HEK293 (cell line): ENCODE results near the gene RCAN2.

Experiments used
- CTCF ChIA-PET: fragments of 350-600 bp; formaldehyde crosslinking; extraction: SDS; loops from one replicate; lab custom pipeline; 2021; ENCODE audit warnings: antibody characterized with exemption; lab: Yijun Ruan, JAX
- POLR2A ChIA-PET: fragments of 300-600 bp; formaldehyde crosslinking; extraction: SDS; loops from one replicate; lab custom pipeline; 2020; ENCODE audit warnings: antibody characterized with exemption, inconsistent platforms; lab: Yijun Ruan, JAX
- H3K27ac ChIP-seq: fragments of 200-500 bp; sonication (Bioruptor generic); 2 replicates; pipeline ENCODE4 v1.5.1; 2014; ENCODE audit warnings: low read depth, low read length, control low read depth, inconsistent platforms; ENCODE audit errors: extremely low read depth
- H3K36me3 ChIP-seq, 2 experiments: fragments of 200-500 bp in 1 of 2; sonication (Bioruptor generic) in 1 of 2; 1 replicate in 1 of 2; 2 replicates in 1 of 2; pipeline ENCODE4 v1.5.1; 2014 to 2017; ENCODE audit warnings: inconsistent platforms in 2 of 2, low read length in 2 of 2; ENCODE audit not compliant: control insufficient read depth in 2 of 2, insufficient read depth in 1 of 2
- H3K4me1 ChIP-seq: fragments of 200-500 bp; sonication (Bioruptor generic); 2 replicates; pipeline ENCODE4 v1.5.1; 2014; ENCODE audit warnings: mild to moderate bottlenecking, low read length, inconsistent platforms; ENCODE audit not compliant: control insufficient read depth, insufficient read depth
- H3K4me3 ChIP-seq: 2 replicates; pipeline ENCODE4 v1.5.1; 2011; ENCODE audit warnings: low read depth, mild to moderate bottlenecking, control low read depth, low read length, moderate library complexity
- H3K9me3 ChIP-seq: fragments of 200-500 bp; sonication (Bioruptor generic); 2 replicates; pipeline ENCODE4 v1.5.1; 2014; ENCODE audit warnings: low read depth, low read length, inconsistent platforms; ENCODE audit not compliant: control insufficient read depth, insufficient read depth
- GLIS1 ChIP-seq: fragments of 450-650 bp; formaldehyde crosslinking; IDR thresholded peaks from 2 replicates; pipeline ENCODE4 v1.5.1; 2016; ENCODE audit warnings: missing biosample characterization, missing genetic modification characterization
- SALL2 ChIP-seq: fragments of 450-650 bp; formaldehyde crosslinking; IDR thresholded peaks from 2 replicates; pipeline ENCODE4 v1.5.0; 2017; ENCODE audit warnings: missing biosample characterization, mild to moderate bottlenecking, missing genetic modification characterization, borderline replicate concordance
- ZBTB49 ChIP-seq: fragments of 450-650 bp; formaldehyde crosslinking; IDR thresholded peaks from 2 replicates; pipeline ENCODE4 v1.5.1; 2016; ENCODE audit warnings: missing biosample characterization, missing genetic modification characterization, low read depth
- ZBTB8A ChIP-seq: fragments of 450-650 bp; formaldehyde crosslinking; IDR thresholded peaks from 2 replicates; pipeline ENCODE4 v1.5.1; 2016; ENCODE audit warnings: missing biosample characterization, missing genetic modification characterization
- ZNF138 ChIP-seq: fragments of 450-650 bp; formaldehyde crosslinking; IDR thresholded peaks from 2 replicates; pipeline ENCODE4 v1.5.1; 2016; ENCODE audit warnings: missing biosample characterization, missing genetic modification characterization, borderline replicate concordance
- ZNF202 ChIP-seq: fragments of 450-650 bp; formaldehyde crosslinking; IDR thresholded peaks from 2 replicates; pipeline ENCODE4 v1.5.1; 2016; ENCODE audit warnings: missing biosample characterization, missing genetic modification characterization, borderline replicate concordance
- ZNF223 ChIP-seq: fragments of 450-650 bp; formaldehyde crosslinking; IDR thresholded peaks from 2 replicates; pipeline ENCODE4 v1.5.1; 2016; ENCODE audit warnings: missing biosample characterization, missing genetic modification characterization
- ZNF292 ChIP-seq: fragments of 450-650 bp; formaldehyde crosslinking; IDR thresholded peaks from 2 replicates; pipeline ENCODE4 v1.5.1; 2016; ENCODE audit warnings: low read depth, missing biosample characterization, missing genetic modification characterization, borderline replicate concordance
- ZNF335 ChIP-seq: fragments of 450-650 bp; formaldehyde crosslinking; conservative IDR thresholded peaks from 2 replicates; pipeline ENCODE4 v1.5.1; 2016; ENCODE audit warnings: missing biosample characterization, missing genetic modification characterization
- ZNF394 ChIP-seq: fragments of 450-650 bp; formaldehyde crosslinking; IDR thresholded peaks from 2 replicates; pipeline ENCODE4 v1.5.1; 2016; ENCODE audit warnings: missing biosample characterization, missing genetic modification characterization, mild to moderate bottlenecking, moderate library complexity, borderline replicate concordance
- ZNF555 ChIP-seq: fragments of 450-650 bp; formaldehyde crosslinking; conservative IDR thresholded peaks from 2 replicates; pipeline ENCODE4 v1.5.1; 2017; ENCODE audit warnings: missing biosample characterization, mild to moderate bottlenecking, missing genetic modification characterization, inconsistent platforms
- ZNF654 ChIP-seq: fragments of 450-650 bp; formaldehyde crosslinking; IDR thresholded peaks from 2 replicates; pipeline ENCODE4 v1.5.1; 2016; ENCODE audit warnings: low read depth, missing biosample characterization, missing genetic modification characterization
- ZNF664 ChIP-seq: fragments of 450-650 bp; formaldehyde crosslinking; IDR thresholded peaks from 2 replicates; pipeline ENCODE4 v1.5.1; 2016; ENCODE audit warnings: missing biosample characterization, missing genetic modification characterization
- ZNF843 ChIP-seq: fragments of 450-650 bp; formaldehyde crosslinking; IDR thresholded peaks from 2 replicates; pipeline ENCODE4 v1.5.1; 2016; ENCODE audit warnings: missing biosample characterization, missing genetic modification characterization
- ZSCAN4 ChIP-seq: fragments of 450-650 bp; formaldehyde crosslinking; IDR thresholded peaks from 2 replicates; pipeline ENCODE4 v1.5.1; 2017; ENCODE audit warnings: missing biosample characterization, missing genetic modification characterization
- TF ChIP-seq, protein P1 (sequence below): fragments of 450-650 bp; formaldehyde crosslinking; IDR thresholded peaks from 2 replicates; pipeline ENCODE4 v1.5.1; 2016; ENCODE audit warnings: missing biosample characterization, missing genetic modification characterization
- TF ChIP-seq, protein P2 (sequence below): fragments of 450-650 bp; formaldehyde crosslinking; IDR thresholded peaks from 2 replicates; pipeline ENCODE4 v1.5.1; 2017; ENCODE audit warnings: missing biosample characterization, mild to moderate bottlenecking, missing genetic modification characterization, moderate library complexity
- TF ChIP-seq, protein P3 (sequence below): fragments of 450-650 bp; formaldehyde crosslinking; IDR thresholded peaks from 2 replicates; pipeline ENCODE4; 2016; ENCODE audit warnings: missing biosample characterization, missing genetic modification characterization
- TF ChIP-seq, protein P4 (sequence below): IDR thresholded peaks from 2 replicates; pipeline ENCODE4 v1.6.1; 2011; ENCODE audit warnings: mild to moderate bottlenecking, low read depth, low read length, borderline replicate concordance
- TF ChIP-seq, protein P5 (sequence below): fragments of 450-650 bp; formaldehyde crosslinking; conservative IDR thresholded peaks from 2 replicates; pipeline ENCODE4 v1.5.1; 2016; ENCODE audit warnings: low read depth, missing biosample characterization, missing genetic modification characterization

Gene RCAN2

GRCh38 chr6:46215213-46215612 is 276.0 kb downstream of the RCAN2 start:
- Histone ChIP-seq H3K27ac (no peak overlapping the region), H3K4me1 (no peaks in the 10 kb centered on the region), H3K9me3 (no peaks in the 10 kb centered on the region), H3K36me3 (no peaks in the 10 kb centered on the region), H3K4me3 (no peak overlapping the region)
- CTCF ChIA-PET, result interaction anchor here (0.5 to 2.4 kb wide), 5 partner anchors 8 to 285 kb away, joined by 3 to 6 read pairs (median 4); no protein-coding TSS in a partner anchor
- POLR2A ChIA-PET, result no interaction called here
- TF ChIP-seq ZNF843 (tag by site-specific recombination) (no peak), ZNF335 (tag by site-specific recombination) (no peak)

GRCh38 chr6:46211917-46212316 is 279.3 kb downstream of the RCAN2 start:
- Histone ChIP-seq H3K4me1 (no peaks in the 10 kb centered on the region), H3K4me3 (no peak overlapping the region), H3K27ac (no peak overlapping the region), H3K36me3 (no peaks in the 10 kb centered on the region), H3K9me3 (no peaks in the 10 kb centered on the region)
- ChIA-PET CTCF (no interaction called here), POLR2A (no interaction called here)
- TF ChIP-seq ZNF654 (tag by site-specific recombination) (peak; percentile 39), ZSCAN4 (no peak), ZBTB49 (tag by site-specific recombination) (no peak), ZNF555 (peak; percentile 84), ZNF223 (tag by site-specific recombination) (no peak), ZBTB8A (tag by site-specific recombination) (peak; percentile 73), ZNF138 (tag by site-specific recombination) (0 out of 2 replicates have a peak, but pooled peaks have one; percentile 58), ZNF664 (tag by site-specific recombination) (peak; percentile 46; the same call in 1 of the 2 replicates), GLIS1 (tag by site-specific recombination) (no peak), ZNF292 (tag by site-specific recombination) (0 out of 2 replicates have a peak, but pooled peaks have one; percentile 52), SALL2 (tag by site-specific recombination) (no peak), ZNF394 (tag by site-specific recombination) (peak; percentile 94), ZNF202 (tag by site-specific recombination) (peak; percentile 55; the same call in 1 of the 2 replicates)
- TF ChIP-seq, protein P1, sequence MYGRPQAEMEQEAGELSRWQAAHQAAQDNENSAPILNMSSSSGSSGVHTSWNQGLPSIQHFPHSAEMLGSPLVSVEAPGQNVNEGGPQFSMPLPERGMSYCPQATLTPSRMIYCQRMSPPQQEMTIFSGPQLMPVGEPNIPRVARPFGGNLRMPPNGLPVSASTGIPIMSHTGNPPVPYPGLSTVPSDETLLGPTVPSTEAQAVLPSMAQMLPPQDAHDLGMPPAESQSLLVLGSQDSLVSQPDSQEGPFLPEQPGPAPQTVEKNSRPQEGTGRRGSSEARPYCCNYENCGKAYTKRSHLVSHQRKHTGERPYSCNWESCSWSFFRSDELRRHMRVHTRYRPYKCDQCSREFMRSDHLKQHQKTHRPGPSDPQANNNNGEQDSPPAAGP (tag by site-specific recombination), result no peak
- TF ChIP-seq, protein P2, sequence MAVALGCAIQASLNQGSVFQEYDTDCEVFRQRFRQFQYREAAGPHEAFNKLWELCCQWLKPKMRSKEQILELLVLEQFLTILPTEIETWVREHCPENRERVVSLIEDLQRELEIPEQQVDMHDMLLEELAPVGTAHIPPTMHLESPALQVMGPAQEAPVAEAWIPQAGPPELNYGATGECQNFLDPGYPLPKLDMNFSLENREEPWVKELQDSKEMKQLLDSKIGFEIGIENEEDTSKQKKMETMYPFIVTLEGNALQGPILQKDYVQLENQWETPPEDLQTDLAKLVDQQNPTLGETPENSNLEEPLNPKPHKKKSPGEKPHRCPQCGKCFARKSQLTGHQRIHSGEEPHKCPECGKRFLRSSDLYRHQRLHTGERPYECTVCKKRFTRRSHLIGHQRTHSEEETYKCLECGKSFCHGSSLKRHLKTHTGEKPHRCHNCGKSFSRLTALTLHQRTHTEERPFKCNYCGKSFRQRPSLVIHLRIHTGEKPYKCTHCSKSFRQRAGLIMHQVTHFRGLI (tag by site-specific recombination), result no peak
- TF ChIP-seq, protein P3, sequence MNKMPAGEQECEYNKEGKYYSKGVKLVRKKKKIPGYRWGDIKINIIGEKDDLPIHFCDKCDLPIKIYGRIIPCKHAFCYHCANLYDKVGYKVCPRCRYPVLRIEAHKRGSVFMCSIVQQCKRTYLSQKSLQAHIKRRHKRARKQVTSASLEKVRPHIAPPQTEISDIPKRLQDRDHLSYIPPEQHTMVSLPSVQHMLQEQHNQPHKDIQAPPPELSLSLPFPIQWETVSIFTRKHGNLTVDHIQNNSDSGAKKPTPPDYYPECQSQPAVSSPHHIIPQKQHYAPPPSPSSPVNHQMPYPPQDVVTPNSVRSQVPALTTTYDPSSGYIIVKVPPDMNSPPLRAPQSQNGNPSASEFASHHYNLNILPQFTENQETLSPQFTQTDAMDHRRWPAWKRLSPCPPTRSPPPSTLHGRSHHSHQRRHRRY, result no peak
- TF ChIP-seq, protein P4, sequence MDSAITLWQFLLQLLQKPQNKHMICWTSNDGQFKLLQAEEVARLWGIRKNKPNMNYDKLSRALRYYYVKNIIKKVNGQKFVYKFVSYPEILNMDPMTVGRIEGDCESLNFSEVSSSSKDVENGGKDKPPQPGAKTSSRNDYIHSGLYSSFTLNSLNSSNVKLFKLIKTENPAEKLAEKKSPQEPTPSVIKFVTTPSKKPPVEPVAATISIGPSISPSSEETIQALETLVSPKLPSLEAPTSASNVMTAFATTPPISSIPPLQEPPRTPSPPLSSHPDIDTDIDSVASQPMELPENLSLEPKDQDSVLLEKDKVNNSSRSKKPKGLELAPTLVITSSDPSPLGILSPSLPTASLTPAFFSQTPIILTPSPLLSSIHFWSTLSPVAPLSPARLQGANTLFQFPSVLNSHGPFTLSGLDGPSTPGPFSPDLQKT, result no peak
- TF ChIP-seq, protein P5, sequence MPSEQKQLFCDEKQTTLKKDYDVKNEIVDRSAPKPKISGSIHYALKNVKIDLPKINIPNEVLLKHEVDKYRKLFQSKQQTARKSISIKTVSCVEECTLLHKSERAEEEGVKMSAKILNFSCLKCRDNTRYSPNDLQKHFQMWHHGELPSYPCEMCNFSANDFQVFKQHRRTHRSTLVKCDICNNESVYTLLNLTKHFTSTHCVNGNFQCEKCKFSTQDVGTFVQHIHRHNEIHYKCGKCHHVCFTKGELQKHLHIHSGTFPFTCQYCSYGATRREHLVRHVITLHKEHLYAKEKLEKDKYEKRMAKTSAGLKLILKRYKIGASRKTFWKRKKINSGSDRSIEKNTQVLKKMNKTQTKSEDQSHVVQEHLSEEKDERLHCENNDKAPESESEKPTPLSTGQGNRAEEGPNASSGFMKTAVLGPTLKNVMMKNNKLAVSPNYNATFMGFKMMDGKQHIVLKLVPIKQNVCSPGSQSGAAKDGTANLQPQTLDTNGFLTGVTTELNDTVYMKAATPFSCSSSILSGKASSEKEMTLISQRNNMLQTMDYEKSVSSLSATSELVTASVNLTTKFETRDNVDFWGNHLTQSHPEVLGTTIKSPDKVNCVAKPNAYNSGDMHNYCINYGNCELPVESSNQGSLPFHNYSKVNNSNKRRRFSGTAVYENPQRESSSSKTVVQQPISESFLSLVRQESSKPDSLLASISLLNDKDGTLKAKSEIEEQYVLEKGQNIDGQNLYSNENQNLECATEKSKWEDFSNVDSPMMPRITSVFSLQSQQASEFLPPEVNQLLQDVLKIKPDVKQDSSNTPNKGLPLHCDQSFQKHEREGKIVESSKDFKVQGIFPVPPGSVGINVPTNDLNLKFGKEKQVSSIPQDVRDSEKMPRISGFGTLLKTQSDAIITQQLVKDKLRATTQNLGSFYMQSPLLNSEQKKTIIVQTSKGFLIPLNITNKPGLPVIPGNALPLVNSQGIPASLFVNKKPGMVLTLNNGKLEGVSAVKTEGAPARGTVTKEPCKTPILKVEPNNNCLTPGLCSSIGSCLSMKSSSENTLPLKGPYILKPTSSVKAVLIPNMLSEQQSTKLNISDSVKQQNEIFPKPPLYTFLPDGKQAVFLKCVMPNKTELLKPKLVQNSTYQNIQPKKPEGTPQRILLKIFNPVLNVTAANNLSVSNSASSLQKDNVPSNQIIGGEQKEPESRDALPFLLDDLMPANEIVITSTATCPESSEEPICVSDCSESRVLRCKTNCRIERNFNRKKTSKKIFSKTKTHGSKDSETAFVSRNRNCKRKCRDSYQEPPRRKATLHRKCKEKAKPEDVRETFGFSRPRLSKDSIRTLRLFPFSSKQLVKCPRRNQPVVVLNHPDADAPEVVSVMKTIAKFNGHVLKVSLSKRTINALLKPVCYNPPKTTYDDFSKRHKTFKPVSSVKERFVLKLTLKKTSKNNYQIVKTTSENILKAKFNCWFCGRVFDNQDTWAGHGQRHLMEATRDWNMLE (tag by site-specific recombination), result peak; percentile 90
